GM12878 (cell line): ENCODE measurements around the gene ZNF341. TPM values are rescaled to one million over a fixed set of nuclear protein-coding genes. Genes with fewer than 3 reads are reported as not detected.
A peak's percentile ranks its signal among the peaks of the same experiment; 100 is the strongest.

Experiments
- ATAC-seq: fragments of 200-7000 bp; cut with Tn5 transposase; 3 replicates; pipeline ENCODE4 v1.9.1; 2020; ENCODE audit warnings: mild to moderate bottlenecking, moderate library complexity
- BruUV-seq: library from RNA; stranded (reverse); fragments of 400-500 nt; replicated peaks from 2 replicates; lab custom pipeline; 2021; lab: Mats Ljungman, UMichigan
- CTCF ChIA-PET: fragments of 300-600 bp; sonication (Branson Sonifier 250); formaldehyde crosslinking; extraction: SDS; loops from one replicate; lab custom pipeline; 2021; ENCODE audit warnings: inconsistent platforms; lab: Yijun Ruan, JAX
- POLR2A ChIA-PET: fragments of 350-600 bp; formaldehyde crosslinking; extraction: SDS; loops from one replicate; lab custom pipeline; 2021; ENCODE audit warnings: inconsistent platforms; lab: Charles Lee
- RAD21 ChIA-PET: fragments of 300-600 bp; sonication (Branson Sonifier 250); formaldehyde crosslinking; loops from one replicate; lab custom pipeline; 2023; ENCODE audit warnings: antibody characterized with exemption; ENCODE audit not compliant: unreplicated experiment; lab: Charles Lee
- SMC1A ChIA-PET: fragments of 300-600 bp; sonication (Branson Sonifier 250); formaldehyde crosslinking; loops from one replicate; lab custom pipeline; 2023; ENCODE audit not compliant: unreplicated experiment, uncharacterized antibody; lab: Charles Lee
- DNase-seq: peaks from one replicate; pipeline ENCODE4 v3.0.0-alpha.2; 2011; ENCODE audit warnings: low read depth, low spot score
- FAIRE-seq: peaks from 3 replicates; lab custom pipeline; 2011; peaks lifted over from hg19 to GRCh38; lab: Jason Lieb, UNC
- H2AFZ ChIP-seq: 2 replicates; pipeline ENCODE4 v1.6.0; 2011; ENCODE audit warnings: low read depth, low read length, control low read depth; ENCODE audit not compliant: control insufficient read depth
- H3K27ac ChIP-seq: 2 replicates; pipeline ENCODE4 v1.5.1; 2011; ENCODE audit warnings: control low read depth; ENCODE audit not compliant: control insufficient read depth, insufficient read depth
- H3K27me3 ChIP-seq, 2 experiments: replicated peaks in 1 of 2; 2 replicates each; pipeline versions ENCODE4 v1.6.0 to v1.6.1; 2011; ENCODE audit warnings: low read length in 1 of 2; ENCODE audit not compliant: control insufficient read depth in 2 of 2, insufficient read depth in 2 of 2
- H3K36me3 ChIP-seq, 2 experiments: 2 replicates each; pipeline ENCODE4 v1.5.1; 2011; ENCODE audit warnings: low read length in 1 of 2; ENCODE audit not compliant: control insufficient read depth in 2 of 2, insufficient read depth in 2 of 2
- H3K4me1 ChIP-seq: 2 replicates; pipeline ENCODE4 v1.6.1; 2011; ENCODE audit warnings: mild to moderate bottlenecking, low read length, moderate library complexity, mixed read lengths; ENCODE audit not compliant: control insufficient read depth, insufficient read depth
- H3K4me2 ChIP-seq: 2 replicates; pipeline ENCODE4 v1.6.0; 2011; ENCODE audit warnings: control low read depth; ENCODE audit not compliant: control insufficient read depth, insufficient read depth
- H3K4me3 ChIP-seq: fragments of 200-600 bp; sonication (generic); 2 replicates; pipeline ENCODE4 v1.5.1; 2016
- H3K79me2 ChIP-seq: 2 replicates; pipeline ENCODE4 v1.6.0; 2011; ENCODE audit warnings: low read length; ENCODE audit not compliant: control insufficient read depth, insufficient read depth
- H3K9ac ChIP-seq: 2 replicates; pipeline ENCODE4 v1.8.0; 2011; ENCODE audit warnings: low read length, control low read depth, mixed read lengths; ENCODE audit not compliant: control insufficient read depth, insufficient read depth
- H3K9me3 ChIP-seq: replicated peaks from 3 replicates; pipeline ENCODE4 v1.5.1; 2011; ENCODE audit warnings: mild to moderate bottlenecking, low read length; ENCODE audit not compliant: control insufficient read depth, insufficient read depth
- H4K20me1 ChIP-seq: 2 replicates; pipeline ENCODE4 v1.6.0; 2011; ENCODE audit not compliant: control insufficient read depth, insufficient read depth
- ATF3 ChIP-seq: IDR thresholded peaks from 2 replicates; pipeline ENCODE4 v1.6.1; 2011; ENCODE audit warnings: low read depth, mild to moderate bottlenecking, low read length, moderate library complexity, borderline replicate concordance; ENCODE audit errors: extremely low read depth
- BRCA1 ChIP-seq: IDR thresholded peaks from 2 replicates; pipeline ENCODE4 v1.6.1; 2011; ENCODE audit warnings: low read depth, low read length, improper control_type of control experiment
- CEBPB ChIP-seq, 2 experiments: fragments of 150-350 bp in 1 of 2; IDR thresholded peaks; 2 replicates each; pipeline ENCODE4 v1.6.1; 2012 to 2014; ENCODE audit warnings: low read depth in 2 of 2, low read length in 2 of 2, borderline replicate concordance in 1 of 2, inconsistent platforms in 1 of 2
- HDAC6 ChIP-seq: fragments of 200-600 bp; sonication (generic); IDR thresholded peaks from one replicate; pipeline ENCODE4 v1.8.0; 2017; ENCODE audit warnings: antibody characterized with exemption; ENCODE audit not compliant: unreplicated experiment
- NBN ChIP-seq: fragments of 450-650 bp; IDR thresholded peaks from 2 replicates; pipeline ENCODE4 v1.6.1; 2016
- NR2C1 ChIP-seq: fragments of 450-650 bp; IDR thresholded peaks from 2 replicates; pipeline ENCODE4 v1.6.1; 2017; ENCODE audit warnings: antibody characterized with exemption, mild to moderate bottlenecking, moderate library complexity
- PAX5 ChIP-seq: IDR thresholded peaks from 2 replicates; pipeline ENCODE4 v1.6.1; 2011; ENCODE audit warnings: low read depth, low read length, borderline replicate concordance
- RBBP5 ChIP-seq: fragments of 200-600 bp; sonication (generic); conservative IDR thresholded peaks from 2 replicates; pipeline ENCODE4 v1.6.1; 2016
- SMAD5 ChIP-seq: IDR thresholded peaks from 2 replicates; pipeline ENCODE4 v1.6.1; 2016; ENCODE audit warnings: antibody characterized with exemption, low read depth
- SP1 ChIP-seq: IDR thresholded peaks from one replicate; pipeline ENCODE4 v1.6.1; 2011; ENCODE audit warnings: low read depth, low read length
- SRF ChIP-seq, 2 experiments: IDR thresholded peaks; 2 replicates each; pipeline ENCODE4 v1.6.1; 2011; ENCODE audit warnings: low read depth in 2 of 2, low read length in 2 of 2, mild to moderate bottlenecking in 1 of 2, moderate library complexity in 1 of 2
- TCF12 ChIP-seq: IDR thresholded peaks from 2 replicates; pipeline ENCODE4 v1.6.1; 2011; ENCODE audit warnings: low read depth, mild to moderate bottlenecking, low read length
- WRNIP1 ChIP-seq: IDR thresholded peaks from 2 replicates; pipeline ENCODE4 v1.6.1; 2011; ENCODE audit warnings: low read depth, low read length, improper control_type of control experiment, borderline replicate concordance
- ZBTB11 ChIP-seq: fragments of 450-650 bp; formaldehyde crosslinking; IDR thresholded peaks from 2 replicates; pipeline ENCODE4 v1.5.0; 2022; ENCODE audit warnings: mild to moderate bottlenecking, missing genetic modification characterization
- ZBTB40 ChIP-seq: fragments of 450-650 bp; IDR thresholded peaks from 2 replicates; pipeline ENCODE4 v1.6.1; 2016; ENCODE audit warnings: mild to moderate bottlenecking, moderate library complexity, borderline replicate concordance
- ZSCAN29 ChIP-seq: fragments of 450-650 bp; IDR thresholded peaks from 2 replicates; pipeline ENCODE4 v1.6.1; 2017; ENCODE audit warnings: mild to moderate bottlenecking, moderate library complexity
- WGBS: methylation state at CpG from one replicate; pipeline ENCODE4 v1.1.6; 2016; ENCODE audit warnings: low lambda C conversion rate; ENCODE audit not compliant: insufficient replicate concordance, insufficient coverage; ENCODE audit errors: missing lambda C conversion rate; 5-methylcytosine and 5-hydroxymethylcytosine counted together
- in situ Hi-C: fragments of 300-500 bp; cut with MboI; formaldehyde crosslinking; loops from 9 replicates; pipeline ENCODE4 v1.14.3; 2018; ENCODE audit warnings: mixed read lengths
- intact Hi-C: fragments of 100-400 bp; cut with micrococcal nuclease; formaldehyde crosslinking; loops from one replicate; pipeline ENCODE4 v1.14.2; 2022; ENCODE audit not compliant: unreplicated experiment
- polyA plus RNA-seq, 11 experiments: library from polyadenylated mRNA; depleted of rRNA in 4 of 11; unstranded in 6 of 11; stranded (reverse) in 5 of 11; fragments of >200 nt; fragmentation: Nextera tagmentation in 4 of 11; fragmentation: Illumina TruSeq in 1 of 11; extraction: Ambion mirVana in 4 of 11; extraction: Trizol in 1 of 11; gene quantifications; 1 replicate in 1 of 11; 2 replicates in 10 of 11; pipeline versions ENCODE4 v1.2.1 to v1.2.3, GENCODE V29; 2011 to 2016; ENCODE audit warnings: inconsistent platforms in 2 of 11, missing spikeins in 2 of 11, low read depth in 1 of 11
- total RNA-seq, 4 experiments: library from RNA; depleted of rRNA in 3 of 4; stranded (reverse); fragments of >200 nt in 3 of 4; fragmentation: Illumina TruSeq in 1 of 4; extraction: Trizol in 1 of 4; gene quantifications; 2 replicates each; pipeline versions ENCODE4 v1.2.1 to v1.2.3, GENCODE V29; 2013 to 2021

The ZNF341 gene
- total and polyA plus RNA-seq, 10 of the 15 experiments (the other 5 are each of a cell fraction or from before 2014, with no cell fraction given), result 0.18 to 5.0 (median 2.6) TPM

- no peak for TF ChIP-seq ZBTB40
- no peak for TF ChIP-seq SMAD5
- no peak for TF ChIP-seq WRNIP1
- no peak for TF ChIP-seq PAX5
Observed at GRCh38 chr20:33814238-33814712, 82.5 kb downstream of the ZNF341 start (continued).

GRCh38 chr20:33815671-33816070 is 83.9 kb downstream of the ZNF341 start:
- no peak overlapping the region for H2AFZ ChIP-seq
- ATAC-seq, result no peak
- no peak overlapping the region for H3K4me3 ChIP-seq
- no peaks in the 10 kb centered on the region for H3K9me3 ChIP-seq
- H3K9ac ChIP-seq, result no peak overlapping the region
- ChIA-PET CTCF (interaction anchor here (1.1 to 1.8 kb wide), 2 partner anchors 12 to 23 kb away, joined by 3 to 5 read pairs; no protein-coding TSS in a partner anchor), SMC1A (interaction anchor here (1.0 to 6.3 kb wide), 2 partner anchors 10 to 37 kb away, joined by 3 to 26 read pairs; no protein-coding TSS in a partner anchor), RAD21 (no interaction called here), POLR2A (no interaction called here)
- in situ Hi-C loops (no loop called here), intact Hi-C loops (no loop called here)
- peak overlapping the region; percentile 4; the same call in 1 of the 2 replicates for H3K4me2 ChIP-seq
- no peak overlapping the region for H3K27ac ChIP-seq
- no peaks in the 10 kb centered on the region for H3K27me3 ChIP-seq
- H3K36me3 ChIP-seq, result peaks cover 0 to 8% of the 10 kb centered on the region in 2 experiments; a peak in 1 of 4 replicates
- peaks cover 84% of the 10 kb centered on the region for H3K79me2 ChIP-seq
- 100% methylated on average over 3 of the region's 3 CpGs for WGBS
- FAIRE-seq, result no peak
- H4K20me1 ChIP-seq, result peaks cover 4% of the 10 kb centered on the region; the same call in 1 of the 2 replicates
- DNase-seq, result no peak
- peaks cover 10% of the 10 kb centered on the region for H3K4me1 ChIP-seq
- BruUV-seq, result no TSS peak
- TF ChIP-seq ATF3 (no peak), CEBPB (IDR thresholded peaks at IDR 0.05; ENCODE audit: borderline replicate concordance in 1 of 2, low read depth in 2 of 2, low read length in 2 of 2) (no peak), HDAC6 (no peak), NBN (no peak), ZSCAN29 (no peak), SRF (IDR thresholded peaks at IDR 0.05; ENCODE audit: low read depth in 2 of 2, low read length in 2 of 2) (no peak), TCF12 (no peak), BRCA1 (no peak), ZBTB11 (no peak), SP1 (no peak), RBBP5 (no peak), NR2C1 (no peak), WRNIP1 (no peak)
